Endothelial cell of umbilical vein (primary cell): ENCODE results near the gene LTB4R. TPM values are rescaled to one million over a fixed set of nuclear protein-coding genes. Genes with fewer than 3 reads are reported as not detected.

Experiments used
- BruUV-seq: library from RNA; stranded (reverse); fragments of 400-500 nt; replicated peaks from 2 replicates; lab custom pipeline; 2021; lab: Mats Ljungman, UMichigan
- CTCF ChIA-PET: fragments of 300-600, 350-600 bp; sonication (Branson Sonifier 250); formaldehyde crosslinking; loops from one replicate; lab custom pipeline; 2021; ENCODE audit warnings: antibody characterized with exemption, inconsistent platforms; lab: Charles Lee
- POLR2A ChIA-PET: fragments of 300-600, 350-600 bp; sonication (Branson Sonifier 250); formaldehyde crosslinking; loops from one replicate; lab custom pipeline; 2021; ENCODE audit warnings: antibody characterized with exemption, inconsistent platforms; lab: Charles Lee
- DNase-seq: peaks from one replicate; pipeline ENCODE4 v3.0.0-alpha.2; 2011; ENCODE audit warnings: low read depth, low spot score
- FAIRE-seq: peaks from 2 replicates; lab custom pipeline; 2011; peaks lifted over from hg19 to GRCh38; lab: Jason Lieb, UNC
- H2AFZ ChIP-seq: 2 replicates; pipeline ENCODE4 v1.6.0; 2012; ENCODE audit warnings: low read depth, low read length, control low read depth, inconsistent platforms
- H3K27ac ChIP-seq: 2 replicates; pipeline ENCODE4 v1.5.1; 2011; ENCODE audit warnings: low read depth, mild to moderate bottlenecking, control low read depth, low read length, moderate library complexity; ENCODE audit not compliant: insufficient read depth
- H3K27me3 ChIP-seq, 2 experiments: 2 replicates each; pipeline versions ENCODE4 v1.6.0 to v1.6.1; 2011; ENCODE audit warnings: low read length in 2 of 2, mixed read lengths in 1 of 2; ENCODE audit not compliant: control insufficient read depth in 2 of 2, insufficient read depth in 2 of 2
- H3K36me3 ChIP-seq, 2 experiments: 2 replicates in 1 of 2; 3 replicates in 1 of 2; pipeline ENCODE4 v1.5.1; 2011; ENCODE audit warnings: low read length in 2 of 2, mild to moderate bottlenecking in 1 of 2, moderate library complexity in 1 of 2; ENCODE audit not compliant: control insufficient read depth in 2 of 2, insufficient read depth in 2 of 2; ENCODE audit errors: extremely low read depth in 1 of 2
- H3K4me1 ChIP-seq: 3 replicates; pipeline ENCODE4 v1.5.1; 2011; ENCODE audit warnings: mild to moderate bottlenecking, low read length; ENCODE audit not compliant: control insufficient read depth, insufficient read depth; ENCODE audit errors: extremely low read depth
- H3K4me2 ChIP-seq: 2 replicates; pipeline ENCODE4 v1.6.1; 2011; ENCODE audit warnings: low read length, control low read depth, mixed read lengths; ENCODE audit not compliant: insufficient read depth
- H3K4me3 ChIP-seq, 3 experiments: fragments of 200-600 bp in 1 of 3; sonication (generic), shearing (Covaris generic) in 1 of 3; replicated peaks in 1 of 3; 2 replicates each; pipeline ENCODE4 v1.5.1; 2011 to 2016; ENCODE audit warnings: control low read depth in 3 of 3, low read length in 3 of 3, mild to moderate bottlenecking in 2 of 3, inconsistent platforms in 1 of 3, low read depth in 1 of 3, moderate library complexity in 1 of 3; ENCODE audit not compliant: insufficient read depth in 1 of 3
- H3K79me2 ChIP-seq: 2 replicates; pipeline ENCODE4 v1.6.0; 2012; ENCODE audit warnings: low read length, inconsistent platforms; ENCODE audit not compliant: control insufficient read depth, insufficient read depth
- H3K9ac ChIP-seq: replicated peaks from 2 replicates; pipeline ENCODE3; 2011; ENCODE audit warnings: low read length, control low read depth; ENCODE audit not compliant: insufficient read depth; ENCODE audit errors: extremely low read depth
- H3K9me1 ChIP-seq: replicated peaks from 3 replicates; pipeline ENCODE4 v1.6.0; 2011; ENCODE audit warnings: mild to moderate bottlenecking, low read length; ENCODE audit not compliant: control insufficient read depth, insufficient read depth; ENCODE audit errors: extremely low read depth
- H3K9me3 ChIP-seq: replicated peaks from 2 replicates; pipeline ENCODE4 v1.5.1; 2012; ENCODE audit warnings: low read length, inconsistent platforms; ENCODE audit not compliant: control insufficient read depth, insufficient read depth
- H4K20me1 ChIP-seq: replicated peaks from 2 replicates; pipeline ENCODE3; 2011; ENCODE audit warnings: mild to moderate bottlenecking, low read length; ENCODE audit not compliant: control insufficient read depth, insufficient read depth; ENCODE audit errors: extremely low read depth
- CTCF ChIP-seq, 2 donors: IDR thresholded peaks; 1 replicate in 1 of 2; 2 replicates in 1 of 2; pipeline ENCODE4 v1.5.1; 2011; ENCODE audit warnings: low read length in 2 of 2, mild to moderate bottlenecking in 2 of 2, moderate library complexity in 2 of 2, control low read depth in 1 of 2, inconsistent platforms in 1 of 2, low read depth in 1 of 2; ENCODE audit not compliant: insufficient read depth in 1 of 2; ENCODE audit errors: extremely low read depth in 1 of 2
- EZH2 ChIP-seq: IDR thresholded peaks from 2 replicates; pipeline ENCODE4 v1.6.1; 2012; ENCODE audit warnings: borderline replicate concordance, low read depth, mild to moderate bottlenecking, moderate library complexity, low read length, inconsistent platforms; ENCODE audit not compliant: severe bottlenecking
- FOS ChIP-seq: IDR thresholded peaks from 2 replicates; pipeline ENCODE4 v1.6.1; 2011; ENCODE audit warnings: mild to moderate bottlenecking, low read length, moderate library complexity, borderline replicate concordance; ENCODE audit not compliant: insufficient read depth
- GATA2 ChIP-seq: IDR thresholded peaks from 2 replicates; pipeline ENCODE4 v1.7.0; 2011; ENCODE audit warnings: low read depth, mild to moderate bottlenecking, moderate library complexity, mixed read lengths, low read length; ENCODE audit not compliant: insufficient read length, insufficient read depth
- JUN ChIP-seq: IDR thresholded peaks from 2 replicates; pipeline ENCODE4 v1.6.1; 2011; ENCODE audit warnings: borderline replicate concordance, low read depth; ENCODE audit not compliant: insufficient read length, insufficient read depth
- MYC ChIP-seq: IDR thresholded peaks from one replicate; pipeline ENCODE4 v1.6.1; 2011; ENCODE audit warnings: mild to moderate bottlenecking, low read depth, low read length
- POLR2A ChIP-seq: IDR thresholded peaks from 2 replicates; pipeline ENCODE4 v1.6.1; 2012; ENCODE audit warnings: low read depth, mild to moderate bottlenecking, control low read depth, low read length
- POLR2AphosphoS5 ChIP-seq: IDR thresholded peaks from 2 replicates; pipeline ENCODE4 v1.6.1; 2012; ENCODE audit warnings: low read depth, mild to moderate bottlenecking, control low read depth, low read length, moderate library complexity; ENCODE audit not compliant: insufficient read depth
- dilution Hi-C: fragments of 300-500 bp; cut with MboI; formaldehyde crosslinking; loops from one replicate; pipeline ENCODE4 v1.15.0; 2019; ENCODE audit warnings: low sequenced_read_pairs; ENCODE audit not compliant: extremely low pct_ligation_motif_present
- intact Hi-C: fragments of 100-400 bp; cut with micrococcal nuclease; formaldehyde crosslinking; loops from one replicate; pipeline ENCODE4 v1.10.0; 2022
- polyA plus RNA-seq, 4 experiments: library from polyadenylated mRNA; depleted of rRNA in 3 of 4; stranded (reverse) in 3 of 4; unstranded in 1 of 4; fragments of >200 nt; gene quantifications; 2 replicates each; pipeline versions ENCODE4 v1.2.1 to v1.2.3, GENCODE V29; 2011 to 2012; ENCODE audit warnings: missing spikeins in 1 of 4
- total RNA-seq: library from RNA; stranded (reverse); gene quantifications from 2 replicates; pipeline ENCODE4 v1.2.3, GENCODE V29; 2021
- TF ChIP-seq, protein P1 (sequence below): IDR thresholded peaks from 2 replicates; pipeline ENCODE4 v1.6.1; 2011; ENCODE audit not compliant: insufficient read depth, insufficient read length

Gene LTB4R
- total and polyA plus RNA-seq, 2 donors (not counting 3 experiments of a cell fraction or from before 2014, with no cell fraction given): 9.1 to 10.5 TPM

GRCh38 chr14:24267516-24267915 lies 43.8 kb upstream of the LTB4R start:
- CTCF ChIA-PET: no interaction called here
- H3K9me1 ChIP-seq: no peaks in the 10 kb centered on the region
- H3K4me2 ChIP-seq: no peak overlapping the region
- H3K27me3 ChIP-seq: no peaks in the 10 kb centered on the region
- FAIRE-seq (no peak), DNase-seq (no peak)
- no peak for TF ChIP-seq MYC
- TF ChIP-seq FOS: no peak
- TF ChIP-seq POLR2AphosphoS5: no peak
- TF ChIP-seq, protein P1, sequence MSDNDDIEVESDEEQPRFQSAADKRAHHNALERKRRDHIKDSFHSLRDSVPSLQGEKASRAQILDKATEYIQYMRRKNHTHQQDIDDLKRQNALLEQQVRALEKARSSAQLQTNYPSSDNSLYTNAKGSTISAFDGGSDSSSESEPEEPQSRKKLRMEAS: no peak
- TF ChIP-seq EZH2: no peak
- no peak for TF ChIP-seq GATA2
- TF ChIP-seq JUN: no peak
- H3K9ac ChIP-seq: no peak overlapping the region
- peaks cover 2 to 21% of the 10 kb centered on the region in 2 experiments for H3K36me3 ChIP-seq
- dilution Hi-C loops: no loop called here
- no peak overlapping the region for H3K4me3 ChIP-seq
- no peaks in the 10 kb centered on the region for H3K79me2 ChIP-seq
- no TSS peak for BruUV-seq
- POLR2A ChIA-PET: interaction anchor here (0.8 kb wide), 1 partner anchor 14 kb away, joined by 3 read pairs; no protein-coding TSS in a partner anchor
- no peak overlapping the region for H2AFZ ChIP-seq
- H4K20me1 ChIP-seq: no peaks in the 10 kb centered on the region
- peaks cover 9% of the 10 kb centered on the region for H3K4me1 ChIP-seq
- intact Hi-C loops: no loop called here
- H3K27ac ChIP-seq: no peak overlapping the region
- no peaks in the 10 kb centered on the region for H3K9me3 ChIP-seq

GRCh38 chr14:24268225-24268624 lies 43.1 kb upstream of the LTB4R start:
- no peak overlapping the region for H2AFZ ChIP-seq
- no TSS peak for BruUV-seq
- no peak overlapping the region for H3K4me2 ChIP-seq
- H3K9me3 ChIP-seq: no peaks in the 10 kb centered on the region
- DNase-seq: no peak
- ChIA-PET CTCF (interaction anchor here (1.8 kb wide), 2 partner anchors 29 to 53 kb away, joined by 5 to 7 read pairs; partner anchors contain the start of gene MDP1), POLR2A (no interaction called here)
- TF ChIP-seq POLR2A: no peak
- TF ChIP-seq EZH2: no peak
- TF ChIP-seq, protein P1: no peak
- TF ChIP-seq GATA2: no peak
- TF ChIP-seq FOS: no peak
- no peak for TF ChIP-seq CTCF (IDR thresholded peaks at IDR 0.05; ENCODE audit: extremely low read depth in 1 of 2, insufficient read depth in 1 of 2, low read depth in 1 of 2, low read length in 2 of 2)
- H3K9me1 ChIP-seq: no peaks in the 10 kb centered on the region
- H4K20me1 ChIP-seq: no peaks in the 10 kb centered on the region
- no peaks in the 10 kb centered on the region for H3K79me2 ChIP-seq
- H3K4me1 ChIP-seq: peaks cover 9% of the 10 kb centered on the region
- H3K9ac ChIP-seq: no peak overlapping the region
- intact Hi-C loops (no loop called here), dilution Hi-C loops (no loop called here)
- H3K36me3 ChIP-seq: peaks cover 2 to 21% of the 10 kb centered on the region in 2 experiments
- FAIRE-seq: no peak
- H3K4me3 ChIP-seq: no peak overlapping the region
- no peaks in the 10 kb centered on the region for H3K27me3 ChIP-seq
- H3K27ac ChIP-seq: no peak overlapping the region
